ENCODE measurements around the gene EFCAB10.

DNA sequence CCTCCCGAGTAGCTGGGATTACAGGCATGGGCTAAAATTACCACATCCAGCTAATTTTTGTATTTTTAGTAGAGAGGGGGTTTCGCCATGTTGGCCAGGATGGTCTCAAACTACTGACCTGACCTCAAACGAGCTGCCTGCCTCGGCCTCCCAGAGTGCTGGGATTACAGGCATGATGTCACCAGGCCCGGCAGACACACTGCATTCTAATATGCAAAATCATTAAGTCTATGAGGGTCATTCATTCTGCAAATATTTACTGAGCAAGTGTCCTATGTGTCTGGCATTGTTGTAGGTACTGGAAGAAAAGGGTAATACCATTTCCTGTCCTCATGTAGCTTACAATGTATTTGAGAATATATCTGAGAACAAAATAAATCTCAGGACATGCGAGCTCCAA is 61.9 kb downstream of the EFCAB10 start:
- TF ChIP-seq CHD2 (IDR thresholded peaks at IDR 0.05; ENCODE audit: low read depth, low read length) (no peak), PHF20 (CRISPR knock-in tag; IDR thresholded peaks at IDR 0.05) (no peak)
